Stimulated activated CD4-positive, alpha-beta T cell treated with anti-CD3 and anti-CD28 coated beads, Interleukin-4, amount 100 ng/mL, for 48 hours (primary cell): Measurements from ENCODE around the gene AP3B1.

Experiments used
- DNase-seq, 2 donors: peaks; one replicate each; pipeline ENCODE4 v3.0.0-alpha.2; 2020; ENCODE audit warnings: low read depth in 2 of 2

AP3B1 gene

GRCh38 chr5:78294248-78295034 is at the start of gene AP3B1:
Gene AP3B1 (minus strand): TSS chr5:78294698. CDS start chr5:78294579, 119 bp downstream.
- DNase-seq, result peak; percentile 94 to 98

- DNase-seq, result no peak
Observed at GRCh38 chr5:78341440-78341839, 46.9 kb upstream of the AP3B1 start.

GRCh38 chr5:78339617-78340436 is 45.3 kb upstream of the AP3B1 start:
- DNase-seq, result no peak

GRCh38 chr5:78336698-78337097 is 42.2 kb upstream of the AP3B1 start:
- no peak for DNase-seq

GRCh38 chr5:78335976-78336375 is 41.5 kb upstream of the AP3B1 start:
- no peak for DNase-seq

GRCh38 chr5:78334811-78335210 is 40.3 kb upstream of the AP3B1 start:
- DNase-seq, result no peak

- no peak for DNase-seq
Observed at GRCh38 chr5:78331523-78332080, 37.1 kb upstream of the AP3B1 start.

GRCh38 chr5:78328585-78329173 is 34.2 kb upstream of the AP3B1 start:
- DNase-seq, result no peak

GRCh38 chr5:78327761-78328510 is 33.4 kb upstream of the AP3B1 start:
- DNase-seq, result no peak

GRCh38 chr5:78326930-78327329 is 32.4 kb upstream of the AP3B1 start:
- DNase-seq, result no peak

GRCh38 chr5:78323241-78323640 is 28.7 kb upstream of the AP3B1 start:
- no peak for DNase-seq

- no peak for DNase-seq
Observed at GRCh38 chr5:78320401-78320800, 25.9 kb upstream of the AP3B1 start.

GRCh38 chr5:78318337-78318736 is 23.8 kb upstream of the AP3B1 start:
- DNase-seq, result no peak

- DNase-seq, result no peak
Observed at GRCh38 chr5:78317515-78317914, 23.0 kb upstream of the AP3B1 start.

- no peak for DNase-seq
Observed at GRCh38 chr5:78308703-78309102, 14.2 kb upstream of the AP3B1 start.

GRCh38 chr5:78300464-78301045 is 6.1 kb upstream of the AP3B1 start:
- no peak for DNase-seq

GRCh38 chr5:78295035-78295961 is 800 bp upstream of the AP3B1 start:
- DNase-seq, result peak; percentile 15 to 18

GRCh38 chr5:78293851-78294247 is 649 bp downstream of the AP3B1 start:
- DNase-seq, result no peak

- DNase-seq, result no peak
Observed at GRCh38 chr5:78291687-78292086, 2.8 kb downstream of the AP3B1 start.

GRCh38 chr5:78289911-78290310 is 4.6 kb downstream of the AP3B1 start:
- no peak for DNase-seq
